ENCODE data around the gene LMTK3.

LMTK3 gene

DNA sequence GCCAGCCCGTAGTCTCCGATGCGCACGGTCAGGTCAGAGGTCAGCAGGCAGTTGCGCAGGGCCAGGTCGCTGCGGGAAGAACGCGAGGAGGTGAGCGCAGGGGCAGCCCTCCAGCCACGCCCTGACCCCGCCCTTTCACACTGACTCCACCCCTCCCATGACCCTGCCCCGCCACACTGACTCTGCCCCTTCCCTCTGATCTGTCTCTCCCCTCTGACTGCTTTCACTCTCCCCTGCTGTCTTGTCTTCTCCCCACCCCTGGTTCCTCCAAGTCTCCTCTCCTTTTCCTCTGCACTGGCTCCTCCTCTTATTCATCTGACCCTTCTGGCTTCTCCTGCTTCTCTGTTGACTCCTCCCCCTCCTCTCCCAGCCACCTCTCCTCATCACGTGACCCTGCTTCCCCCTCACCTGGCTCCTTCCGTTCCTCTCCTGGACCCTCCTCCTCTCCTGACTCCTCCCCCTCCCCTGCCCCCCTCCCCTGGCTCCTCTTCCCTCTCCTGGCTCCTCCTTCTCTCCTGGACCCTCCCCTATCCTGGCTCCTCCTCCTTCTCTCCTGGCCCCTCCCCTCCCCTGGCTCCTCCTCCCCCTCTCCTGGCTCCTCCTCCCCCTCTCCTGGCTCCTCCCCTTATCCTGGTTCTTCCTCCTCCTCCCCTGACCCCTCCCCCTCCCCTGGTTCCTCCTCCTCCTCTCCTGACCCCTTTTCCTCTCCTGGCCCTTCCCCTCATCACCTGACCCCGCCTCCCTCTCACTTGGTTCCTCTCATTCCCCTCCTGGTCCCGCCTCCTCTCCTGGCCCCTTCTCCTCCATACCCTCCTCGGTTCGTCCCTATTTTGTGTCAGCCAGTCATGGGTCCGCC lies 9.9 kb downstream of the LMTK3 start:
- no peak for DNase-seq (ENCODE audit: extremely low read depth, low read depth)
- TF ChIP-seq, protein P1, sequence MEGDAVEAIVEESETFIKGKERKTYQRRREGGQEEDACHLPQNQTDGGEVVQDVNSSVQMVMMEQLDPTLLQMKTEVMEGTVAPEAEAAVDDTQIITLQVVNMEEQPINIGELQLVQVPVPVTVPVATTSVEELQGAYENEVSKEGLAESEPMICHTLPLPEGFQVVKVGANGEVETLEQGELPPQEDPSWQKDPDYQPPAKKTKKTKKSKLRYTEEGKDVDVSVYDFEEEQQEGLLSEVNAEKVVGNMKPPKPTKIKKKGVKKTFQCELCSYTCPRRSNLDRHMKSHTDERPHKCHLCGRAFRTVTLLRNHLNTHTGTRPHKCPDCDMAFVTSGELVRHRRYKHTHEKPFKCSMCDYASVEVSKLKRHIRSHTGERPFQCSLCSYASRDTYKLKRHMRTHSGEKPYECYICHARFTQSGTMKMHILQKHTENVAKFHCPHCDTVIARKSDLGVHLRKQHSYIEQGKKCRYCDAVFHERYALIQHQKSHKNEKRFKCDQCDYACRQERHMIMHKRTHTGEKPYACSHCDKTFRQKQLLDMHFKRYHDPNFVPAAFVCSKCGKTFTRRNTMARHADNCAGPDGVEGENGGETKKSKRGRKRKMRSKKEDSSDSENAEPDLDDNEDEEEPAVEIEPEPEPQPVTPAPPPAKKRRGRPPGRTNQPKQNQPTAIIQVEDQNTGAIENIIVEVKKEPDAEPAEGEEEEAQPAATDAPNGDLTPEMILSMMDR (IDR thresholded peaks at IDR 0.05; ENCODE audit: low read depth, low read length): no peak

DNA sequence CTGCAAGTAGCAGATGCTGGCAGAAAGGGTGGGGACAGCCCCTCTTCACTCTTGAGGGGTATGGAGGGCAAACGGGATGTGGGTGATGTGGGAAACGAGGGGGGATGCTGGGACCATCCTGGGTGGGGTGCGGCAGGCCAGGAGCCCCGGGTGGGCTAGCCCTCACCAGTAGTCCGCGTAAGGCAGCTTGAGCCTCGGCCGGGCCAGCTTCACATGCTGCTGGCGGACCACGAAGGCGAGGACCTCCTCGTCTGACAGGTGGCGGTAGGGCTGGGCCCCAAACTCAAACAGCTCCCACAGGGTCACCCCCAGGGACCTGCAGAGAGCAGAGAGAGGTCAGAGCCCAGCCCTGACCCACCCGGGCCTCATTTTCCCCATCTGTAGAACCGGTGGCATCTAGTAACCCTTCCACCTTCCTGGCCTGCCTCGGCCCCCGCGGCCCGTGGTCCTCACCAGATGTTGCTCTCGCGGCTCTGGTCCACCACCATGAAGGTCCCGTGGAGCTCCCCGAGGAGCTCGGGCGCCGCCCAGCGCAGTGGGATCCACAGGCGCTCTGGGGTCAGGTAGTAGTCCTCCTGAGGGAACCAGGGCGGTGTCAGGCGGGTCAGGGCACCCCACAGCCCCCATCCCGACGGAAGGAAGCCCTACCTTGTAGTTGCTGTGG lies 10.7 kb downstream of the LMTK3 start:
- TF ChIP-seq, protein P1 (IDR thresholded peaks at IDR 0.05; ENCODE audit: low read depth, low read length): no peak
- no peak for DNase-seq (ENCODE audit: extremely low read depth, low read depth)

DNA sequence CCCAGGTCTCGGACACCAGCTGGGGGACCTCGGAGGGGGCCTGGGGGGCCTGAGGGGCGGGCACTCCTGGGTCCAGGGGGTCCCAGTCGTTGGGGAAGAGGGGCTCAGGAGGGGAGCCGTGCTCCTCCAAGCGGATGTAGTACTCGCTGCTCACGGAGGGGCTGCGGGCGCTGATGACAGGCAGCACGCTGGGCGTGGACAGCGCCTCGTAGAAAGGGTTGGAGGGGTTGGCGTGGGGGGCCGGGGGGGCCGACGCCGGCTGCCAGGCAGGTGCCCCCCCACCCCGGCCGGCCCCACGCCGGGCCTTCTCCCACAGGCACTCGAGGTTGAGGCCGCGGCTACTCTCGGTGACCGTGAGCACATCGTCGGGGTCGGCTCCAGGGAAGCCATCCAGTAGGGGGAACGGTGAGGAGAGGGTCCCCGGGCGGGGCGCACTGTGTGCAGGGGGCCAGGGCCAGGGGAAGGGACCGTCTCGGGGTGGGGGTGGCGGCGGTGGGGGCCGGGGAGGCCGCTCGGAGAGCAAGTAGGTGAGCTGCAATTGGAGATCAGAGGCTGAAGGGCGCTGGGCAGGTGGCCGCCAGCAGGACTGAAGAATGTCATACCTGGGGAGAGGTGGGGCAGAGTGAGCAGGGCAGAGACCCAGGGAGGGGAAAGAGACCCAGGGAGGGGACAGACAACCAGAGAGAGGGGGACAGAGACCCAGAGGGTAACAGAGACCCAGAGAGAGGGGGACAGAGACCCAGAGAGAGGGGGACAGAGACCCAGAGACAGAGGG lies 12.1 kb downstream of the LMTK3 start:
- DNase-seq (ENCODE audit: extremely low read depth, low read depth): no peak
- TF ChIP-seq, protein P1 (IDR thresholded peaks at IDR 0.05; ENCODE audit: low read depth, low read length): no peak

DNA sequence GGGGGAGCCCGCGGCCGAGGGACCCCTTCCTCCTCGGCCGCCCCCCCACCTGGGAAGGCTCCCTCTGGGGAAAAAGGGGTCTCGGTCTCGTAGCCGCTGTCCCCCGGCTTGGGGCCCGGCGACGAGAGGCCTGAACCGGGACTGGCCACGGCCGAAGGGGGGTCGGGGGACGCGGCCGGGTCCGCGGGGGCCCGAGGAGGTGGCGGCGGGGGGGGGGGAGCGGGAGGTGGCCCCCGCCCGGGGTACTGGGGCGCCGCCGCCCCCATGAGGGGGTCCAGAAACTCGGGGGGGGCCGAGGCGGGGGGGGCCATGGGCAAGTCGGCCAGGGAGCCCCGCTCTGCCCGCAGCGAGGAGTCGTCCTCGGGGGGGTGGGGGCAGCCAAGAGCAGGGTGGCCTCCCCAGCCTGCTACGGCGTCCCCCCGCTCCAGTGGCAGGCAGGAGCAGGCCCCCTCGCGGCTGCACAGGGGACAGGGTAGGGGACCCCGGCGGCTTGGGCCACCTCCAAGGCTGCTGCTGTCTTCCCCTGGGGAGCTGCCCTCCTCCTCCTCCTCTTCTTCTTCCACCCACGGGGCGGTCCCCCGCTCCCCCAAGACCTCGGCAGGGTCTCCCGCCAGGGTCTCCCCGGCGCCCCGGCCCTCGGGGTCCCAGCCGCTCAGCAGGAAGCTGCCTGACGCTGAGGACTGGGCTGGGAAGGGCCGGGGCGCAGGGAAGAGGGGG lies 12.9 kb downstream of the LMTK3 start:
- no peak for DNase-seq (ENCODE audit: extremely low read depth, low read depth)

DNA sequence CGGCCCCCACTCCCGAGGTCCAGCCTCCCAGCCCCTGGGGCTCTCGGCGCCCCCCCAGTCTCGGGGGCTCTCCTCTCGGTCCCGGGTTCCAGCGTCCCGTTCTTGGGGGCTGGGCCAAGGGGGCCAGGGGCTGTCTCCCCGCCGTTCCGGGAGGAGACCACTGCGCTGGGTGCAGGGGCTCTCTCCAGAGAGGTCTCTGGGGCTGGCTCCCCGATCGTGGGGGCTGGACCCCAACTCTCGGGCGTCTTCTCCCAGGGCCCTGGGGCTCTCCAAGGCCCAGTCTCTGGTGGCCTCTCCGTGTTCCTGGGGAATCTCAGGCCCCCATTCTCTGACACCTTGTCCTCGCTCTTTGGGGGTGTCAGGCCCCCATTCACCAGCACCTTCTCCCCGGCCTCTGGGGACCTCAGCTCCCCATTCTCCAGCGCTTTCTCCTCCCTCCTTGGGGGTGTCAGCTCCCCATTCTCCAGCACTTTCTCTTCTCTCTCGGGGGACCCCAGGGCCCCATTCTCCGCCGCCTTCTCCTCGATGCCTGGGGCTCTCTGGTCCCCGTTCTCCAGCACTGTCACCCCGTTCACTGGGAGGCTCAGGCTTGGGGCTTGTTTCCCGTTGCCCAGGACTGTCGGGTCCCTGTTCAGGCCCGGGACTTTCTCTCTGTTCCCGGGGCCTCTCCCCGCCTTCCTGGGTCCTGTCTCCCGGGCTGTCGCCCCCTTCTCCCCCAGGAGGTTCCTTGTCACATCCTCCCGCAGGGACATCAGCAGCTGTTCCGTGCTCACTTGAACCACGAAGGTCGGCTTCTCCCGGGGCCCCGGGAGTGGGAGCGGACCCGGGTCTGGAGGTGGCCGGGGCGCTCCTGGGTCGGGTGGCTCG lies 13.7 kb downstream of the LMTK3 start:
- no peak for DNase-seq (ENCODE audit: extremely low read depth, low read depth)
- TF ChIP-seq, protein P1 (IDR thresholded peaks at IDR 0.05; ENCODE audit: low read depth, low read length): no peak

More for the DNA sequence above, 12.9 kb downstream of the LMTK3 start:
- TF ChIP-seq, protein P1 (IDR thresholded peaks at IDR 0.05; ENCODE audit: low read depth, low read length): no peak; the same call in 1 of the 2 replicates

DNA sequence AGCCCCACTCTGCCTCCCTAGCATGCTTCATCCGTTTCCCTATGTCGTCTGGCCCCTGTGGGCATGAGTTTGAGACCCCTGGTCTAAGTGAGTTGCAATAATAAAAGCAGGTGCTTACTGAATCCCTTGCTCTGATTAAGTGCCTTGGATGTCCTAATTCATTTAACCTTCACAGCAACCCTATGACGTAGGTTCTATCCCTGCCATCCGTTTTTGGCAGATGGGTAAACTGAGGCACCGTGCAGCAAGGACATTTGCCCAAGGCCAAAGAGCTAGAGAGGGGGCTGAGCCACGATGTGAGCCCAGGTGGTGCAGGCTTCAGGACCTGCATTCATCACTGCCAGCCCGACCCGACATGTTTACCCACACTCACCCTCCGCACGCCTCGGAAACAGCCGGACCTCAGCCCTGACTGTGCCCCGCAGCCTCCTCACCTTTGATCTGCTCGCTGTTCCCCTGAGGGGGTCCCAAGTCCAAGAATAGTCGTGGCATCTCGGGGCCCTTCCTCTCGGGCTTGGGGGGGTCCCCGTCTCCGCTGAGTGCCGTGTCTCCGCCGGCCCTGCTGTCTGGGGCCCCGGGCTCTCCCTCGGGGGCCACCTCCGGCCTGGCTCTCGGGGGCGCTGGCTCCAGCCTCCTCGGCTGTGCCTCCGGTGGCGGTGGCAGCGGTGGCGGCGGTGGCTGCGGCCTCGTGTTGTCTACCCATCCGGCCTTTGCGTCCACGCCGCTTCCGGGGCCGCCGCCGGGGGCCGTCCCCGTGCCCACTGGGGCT lies 14.5 kb downstream of the LMTK3 start:
- TF ChIP-seq, protein P1 (IDR thresholded peaks at IDR 0.05; ENCODE audit: low read depth, low read length): no peak
- DNase-seq (ENCODE audit: extremely low read depth, low read depth): no peak

Measured in AG09319 (cell line).